H1 (cell line): Measurements from ENCODE around the gene EIPR1. TPM values are rescaled to one million over a fixed set of nuclear protein-coding genes. Genes with fewer than 3 reads are reported as not detected.
A peak's percentile ranks its signal among the peaks of the same experiment; 100 is the strongest.

Experiments
- CTCF ChIA-PET: fragments of 300-600 bp; sonication (Branson Sonifier 250); formaldehyde crosslinking; loops from one replicate; lab custom pipeline; 2021; ENCODE audit not compliant: partially characterized antibody; lab: Charles Lee
- POLR2A ChIA-PET: fragments of 300-600 bp; sonication (Branson Sonifier 250); formaldehyde crosslinking; loops from one replicate; lab custom pipeline; 2021; ENCODE audit warnings: inconsistent platforms; ENCODE audit not compliant: partially characterized antibody; lab: Charles Lee
- DNase-seq, 2 experiments: peaks; one replicate each; pipeline versions ENCODE4 v3.0.0 to v3.0.0-alpha.2; 2010 to 2022; ENCODE audit warnings: low spot score in 2 of 2, low read depth in 1 of 2, mixed read lengths in 1 of 2
- FAIRE-seq: peaks from 2 replicates; lab custom pipeline; 2011; peaks lifted over from hg19 to GRCh38; lab: Jason Lieb, UNC
- H2AFZ ChIP-seq: 2 replicates; pipeline ENCODE4 v1.8.1; 2012; ENCODE audit warnings: low read length, inconsistent platforms
- H2AK5ac ChIP-seq: 2 replicates; pipeline ENCODE4 v1.6.1; 2013; ENCODE audit warnings: low read depth, low read length
- H2BK120ac ChIP-seq: replicated peaks from 2 replicates; pipeline ENCODE3; 2013; ENCODE audit warnings: low read depth, low read length, inconsistent platforms
- H2BK12ac ChIP-seq: 2 replicates; pipeline ENCODE4 v1.6.1; 2013; ENCODE audit warnings: low read depth, low read length
- H2BK15ac ChIP-seq: 2 replicates; pipeline ENCODE4 v1.6.1; 2013; ENCODE audit warnings: low read length
- H2BK20ac ChIP-seq: 2 replicates; pipeline ENCODE4 v1.6.1; 2013; ENCODE audit warnings: low read length
- H2BK5ac ChIP-seq: 2 replicates; pipeline ENCODE4 v1.6.1; 2013; ENCODE audit warnings: low read depth, low read length
- H3K14ac ChIP-seq: 2 replicates; pipeline ENCODE4 v1.6.1; 2013; ENCODE audit warnings: inconsistent platforms; ENCODE audit not compliant: insufficient read length
- H3K18ac ChIP-seq: 2 replicates; pipeline ENCODE4 v1.6.1; 2013; ENCODE audit warnings: low read length; ENCODE audit errors: extremely low read depth
- H3K23ac ChIP-seq: 2 replicates; pipeline ENCODE4 v1.6.1; 2013; ENCODE audit warnings: inconsistent platforms; ENCODE audit not compliant: insufficient read length
- H3K23me2 ChIP-seq: 2 replicates; pipeline ENCODE4 v1.6.1; 2013; ENCODE audit warnings: low read depth, low read length
- H3K27ac ChIP-seq: 2 replicates; pipeline ENCODE4 v1.6.1; 2011; ENCODE audit warnings: low read depth, low read length, inconsistent platforms
- H3K27me3 ChIP-seq, 4 experiments: replicated peaks in 1 of 4; 1 replicate in 1 of 4; 2 replicates in 3 of 4; pipeline versions ENCODE4 v1.6.1 to v1.8.1; 2011 to 2013; ENCODE audit warnings: low read length in 3 of 4, mild to moderate bottlenecking in 3 of 4, inconsistent platforms in 2 of 4, mixed read lengths in 2 of 4, moderate library complexity in 1 of 4; ENCODE audit not compliant: control insufficient read depth in 3 of 4, insufficient read depth in 3 of 4; ENCODE audit errors: extremely low read depth in 1 of 4
- H3K36me3 ChIP-seq, 4 experiments: 2 replicates each; pipeline versions ENCODE4 v1.6.1 to v1.8.1; 2011 to 2013; ENCODE audit warnings: mild to moderate bottlenecking in 4 of 4, low read length in 3 of 4, moderate library complexity in 2 of 4, control low read depth in 1 of 4, inconsistent platforms in 1 of 4; ENCODE audit not compliant: insufficient read depth in 4 of 4, control insufficient read depth in 2 of 4
- H3K4ac ChIP-seq: replicated peaks from 2 replicates; pipeline ENCODE3; 2013; ENCODE audit warnings: low read length, low read depth, mixed read lengths, inconsistent platforms; ENCODE audit not compliant: insufficient read length
- H3K4me1 ChIP-seq, 4 experiments: replicated peaks in 1 of 4; 1 replicate in 1 of 4; 2 replicates in 3 of 4; pipeline versions ENCODE4 v1.6.1 to v1.8.1; 2011 to 2013; ENCODE audit warnings: low read length in 3 of 4, inconsistent platforms in 2 of 4, mixed read lengths in 1 of 4; ENCODE audit not compliant: insufficient read depth in 4 of 4, control insufficient read depth in 3 of 4
- H3K4me2 ChIP-seq, 2 experiments: 2 replicates each; pipeline versions ENCODE4 v1.6.1 to v1.8.1; 2011 to 2013; ENCODE audit warnings: low read depth in 2 of 2, low read length in 2 of 2, control low read depth in 1 of 2, inconsistent platforms in 1 of 2, mild to moderate bottlenecking in 1 of 2; ENCODE audit not compliant: insufficient read depth in 1 of 2
- H3K4me3 ChIP-seq, 4 experiments: fragments of 200-600, 300-600 bp in 1 of 4; sonication (generic), shearing (Covaris generic), sonication (Bioruptor Twin) in 1 of 4; 2 replicates each; pipeline versions ENCODE4 v1.5.1 to v1.8.1; 2011 to 2016; ENCODE audit warnings: low read length in 4 of 4, low read depth in 3 of 4, control low read depth in 2 of 4, inconsistent platforms in 2 of 4, mild to moderate bottlenecking in 2 of 4, mixed read lengths in 1 of 4, moderate library complexity in 1 of 4; ENCODE audit not compliant: insufficient read depth in 2 of 4; ENCODE audit errors: extremely low read depth in 1 of 4
- H3K56ac ChIP-seq: replicated peaks from 2 replicates; pipeline ENCODE3; 2013; ENCODE audit warnings: low read depth, mild to moderate bottlenecking, mixed read lengths, low read length, inconsistent platforms; ENCODE audit not compliant: insufficient read length
- H3K79me1 ChIP-seq: 2 replicates; pipeline ENCODE4 v1.6.1; 2013; ENCODE audit warnings: low read depth, low read length, control low read depth
- H3K79me2 ChIP-seq, 2 experiments: 2 replicates each; pipeline versions ENCODE4 v1.6.1 to v1.8.1; 2012 to 2013; ENCODE audit warnings: low read length in 2 of 2, mild to moderate bottlenecking in 2 of 2, inconsistent platforms in 1 of 2; ENCODE audit not compliant: insufficient read depth in 2 of 2, control insufficient read depth in 1 of 2
- H3K9ac ChIP-seq, 4 experiments: replicated peaks in 1 of 4; 1 replicate in 1 of 4; 2 replicates in 3 of 4; pipeline versions ENCODE4 v1.6.1 to v1.8.1; 2011 to 2013; ENCODE audit warnings: low read depth in 3 of 4, low read length in 3 of 4, control low read depth in 2 of 4, mild to moderate bottlenecking in 2 of 4, moderate library complexity in 2 of 4, inconsistent platforms in 1 of 4; ENCODE audit errors: extremely low read depth in 1 of 4
- H3K9me3 ChIP-seq, 2 experiments: 2 replicates each; pipeline versions ENCODE4 v1.6.1 to v1.8.1; 2012 to 2013; ENCODE audit warnings: mild to moderate bottlenecking in 2 of 2, moderate library complexity in 2 of 2, control low read depth in 1 of 2, inconsistent platforms in 1 of 2, low read depth in 1 of 2, low read length in 1 of 2, mixed read lengths in 1 of 2; ENCODE audit not compliant: insufficient read depth in 2 of 2
- H4K20me1 ChIP-seq, 2 experiments: replicated peaks in 1 of 2; 2 replicates each; pipeline versions ENCODE3 to v1.8.1; 2011 to 2013; ENCODE audit warnings: inconsistent platforms in 2 of 2, low read length in 2 of 2, mild to moderate bottlenecking in 1 of 2; ENCODE audit not compliant: insufficient read depth in 2 of 2, control insufficient read depth in 1 of 2
- H4K5ac ChIP-seq: 2 replicates; pipeline ENCODE4 v1.6.1; 2013; ENCODE audit warnings: low read length, low read depth, mixed read lengths, inconsistent platforms; ENCODE audit not compliant: insufficient read length
- H4K8ac ChIP-seq: 2 replicates; pipeline ENCODE4 v1.8.0; 2013; ENCODE audit warnings: mild to moderate bottlenecking, moderate library complexity, low read length, inconsistent platforms; ENCODE audit not compliant: insufficient read depth; ENCODE audit errors: extremely low read depth
- H4K91ac ChIP-seq: replicated peaks from 2 replicates; pipeline ENCODE3; 2013; ENCODE audit warnings: low read length, mixed read lengths, inconsistent platforms; ENCODE audit not compliant: insufficient read length
- BACH1 ChIP-seq: IDR thresholded peaks from 2 replicates; pipeline ENCODE4 v1.6.1; 2012; ENCODE audit warnings: low read length, improper control_type of control experiment
- CBX5 ChIP-seq: fragments of 300-800, 300-1000 bp; sonication (generic); IDR thresholded peaks from 2 replicates; pipeline ENCODE4 v1.7.1; 2016; ENCODE audit warnings: antibody characterized with exemption, low read length, low read depth
- CEBPB ChIP-seq: IDR thresholded peaks from 2 replicates; pipeline ENCODE4 v1.6.1; 2012; ENCODE audit warnings: low read depth, low read length
- CHD2 ChIP-seq: IDR thresholded peaks from 2 replicates; pipeline ENCODE4 v1.6.1; 2012; ENCODE audit warnings: low read length, improper control_type of control experiment
- EGR1 ChIP-seq: IDR thresholded peaks from 2 replicates; pipeline ENCODE4 v1.6.1; 2011; ENCODE audit warnings: low read depth, low read length, borderline replicate concordance
- FOSL1 ChIP-seq: IDR thresholded peaks from 2 replicates; pipeline ENCODE4 v1.6.1; 2011; ENCODE audit warnings: mild to moderate bottlenecking, low read depth, low read length, moderate library complexity; ENCODE audit not compliant: insufficient read depth
- GABPA ChIP-seq: IDR thresholded peaks from 2 replicates; pipeline ENCODE4 v1.6.1; 2011; ENCODE audit warnings: mild to moderate bottlenecking, low read length, moderate library complexity, borderline replicate concordance; ENCODE audit not compliant: insufficient read depth
- KDM1A ChIP-seq: fragments of 200-600, 300-600 bp; sonication (generic); IDR thresholded peaks from 2 replicates; pipeline ENCODE4 v1.7.1; 2016; ENCODE audit warnings: mild to moderate bottlenecking, low read length, borderline replicate concordance
- NANOG ChIP-seq: IDR thresholded peaks from 2 replicates; pipeline ENCODE4 v1.6.1; 2011; ENCODE audit warnings: low read length, low read depth, mild to moderate bottlenecking, inconsistent platforms; ENCODE audit not compliant: insufficient read depth, poor library complexity, severe bottlenecking
- POLR2AphosphoS5 ChIP-seq: IDR thresholded peaks from 2 replicates; pipeline ENCODE4 v1.6.1; 2011; ENCODE audit warnings: low read depth, low read length
- RFX5 ChIP-seq: IDR thresholded peaks from 2 replicates; pipeline ENCODE4 v1.6.1; 2011; ENCODE audit warnings: low read depth, low read length, improper control_type of control experiment, borderline replicate concordance
- SIN3A ChIP-seq, 2 experiments: IDR thresholded peaks in 1 of 2; conservative IDR thresholded peaks in 1 of 2; 2 replicates each; pipeline ENCODE4 v1.6.1; 2011 to 2012; ENCODE audit warnings: low read length in 2 of 2, improper control_type of control experiment in 1 of 2, low read depth in 1 of 2, mild to moderate bottlenecking in 1 of 2
- SUZ12 ChIP-seq: fragments of 200-600 bp; sonication (generic); IDR thresholded peaks from 2 replicates; pipeline ENCODE4 v1.6.1; 2012; ENCODE audit warnings: mild to moderate bottlenecking, inconsistent platforms, low read length, moderate library complexity, mixed read lengths
- TCF12 ChIP-seq: IDR thresholded peaks from 2 replicates; pipeline ENCODE4 v1.6.1; 2011; ENCODE audit warnings: low read depth, mild to moderate bottlenecking, low read length
- ZNF274 ChIP-seq: IDR thresholded peaks from 2 replicates; pipeline ENCODE4 v1.7.0; 2012; ENCODE audit warnings: low read length, borderline replicate concordance; ENCODE audit errors: extremely low read depth
- WGBS, 2 experiments: shearing (Covaris generic) in 1 of 2; methylation state at CpG; one replicate each; pipeline versions ENCODE4 v1.1.6 to v1.1.7; 2013 to 2015; ENCODE audit warnings: low lambda C conversion rate in 2 of 2, mixed read lengths in 2 of 2, inconsistent platforms in 1 of 2, low coverage in 1 of 2, missing lambda C conversion rate in 1 of 2; ENCODE audit not compliant: insufficient replicate concordance in 2 of 2, insufficient coverage in 1 of 2, insufficient read length in 1 of 2; ENCODE audit errors: extremely low coverage in 1 of 2, missing lambda C conversion rate in 1 of 2; 5-methylcytosine and 5-hydroxymethylcytosine counted together
- polyA plus RNA-seq, 7 experiments: library from polyadenylated mRNA; depleted of rRNA in 3 of 7; stranded (reverse) in 5 of 7; unstranded in 2 of 7; fragments of >200 nt in 5 of 7; fragments of 200-250 nt in 2 of 7; gene quantifications; 1 replicate in 5 of 7; 2 replicates in 1 of 7; 4 replicates in 1 of 7; pipeline versions ENCODE4 v1.2.1 to v1.2.3, GENCODE V29; 2011 to 2013; ENCODE audit warnings: missing spikeins in 2 of 7, mixed read lengths in 2 of 7
- total RNA-seq: library from RNA; stranded (reverse); fragmentation: NEBNext Ultra II Directional; extraction: Animal tissue kit (Norgen Biotek cat#: 25700); gene quantifications from 2 replicates; pipeline ENCODE4 v1.2.1, GENCODE V29; 2021

EIPR1 gene
- total and polyA plus RNA-seq, 2 of the 8 experiments (the other 6 are each of a cell fraction or from before 2014, with no cell fraction given), result 26.3 to 56.4 TPM

GRCh38 chr2:3217646-3218045 is 160.0 kb downstream of the EIPR1 start:
- H2BK120ac ChIP-seq, result no peak overlapping the region
- WGBS, 2 experiments, result 73% methylated on average over 7 of the region's 7 CpGs; no CpG with 5 or more reads in 1 of the 2 experiments
- H2BK20ac ChIP-seq, result no peak overlapping the region
- H2BK12ac ChIP-seq, result no peak overlapping the region
- H3K23ac ChIP-seq, result no peak overlapping the region
- H3K4ac ChIP-seq, result no peak overlapping the region
- no peak overlapping the region for H2AFZ ChIP-seq
- no peak overlapping the region for H4K91ac ChIP-seq
- no peak overlapping the region for H2BK5ac ChIP-seq
- H3K27me3 ChIP-seq, result no peaks in the 10 kb centered on the region
- H3K18ac ChIP-seq, result no peak overlapping the region
- H3K27ac ChIP-seq, result no peak overlapping the region
- ChIA-PET POLR2A (no interaction called here), CTCF (interaction anchor here (0.8 to 1.3 kb wide), 3 partner anchors 10 to 60 kb away, joined by 3 to 5 read pairs (median 4); no protein-coding TSS in a partner anchor)
- FAIRE-seq (no peak), DNase-seq (no peak)
- no peak overlapping the region for H4K5ac ChIP-seq
- 0 out of 2 replicates have a peak overlapping the region, but pooled peaks have one; percentile 14 for H4K8ac ChIP-seq
- H3K4me2 ChIP-seq, result no peak overlapping the region
- H3K14ac ChIP-seq, result no peak overlapping the region
- no peak overlapping the region for H2BK15ac ChIP-seq
- no peak overlapping the region for H2AK5ac ChIP-seq
- no peak overlapping the region for H3K4me3 ChIP-seq
- peaks cover 0 to 9% (median 0%) of the 10 kb centered on the region in 4 experiments; a peak in 2 of 8 replicates for H3K36me3 ChIP-seq
- H3K9ac ChIP-seq, result no peak overlapping the region
- no peak overlapping the region for H3K56ac ChIP-seq
- H3K23me2 ChIP-seq, result no peaks in the 10 kb centered on the region
- TF ChIP-seq NANOG, result no peak
- no peak for TF ChIP-seq EGR1
- no peak for TF ChIP-seq SIN3A (conservative IDR thresholded peaks at IDR 0.05 in 1 of 2, IDR thresholded peaks at IDR 0.05 in 1 of 2; ENCODE audit: low read depth in 1 of 2, low read length in 2 of 2)
- no peak for TF ChIP-seq RFX5
- TF ChIP-seq SUZ12, result no peak
- TF ChIP-seq TCF12, result no peak
- no peak for TF ChIP-seq FOSL1
- no peak for TF ChIP-seq CEBPB
- no peak for TF ChIP-seq ZNF274
- TF ChIP-seq GABPA, result no peak
- TF ChIP-seq CHD2, result no peak
- TF ChIP-seq CBX5, result no peak
- TF ChIP-seq BACH1, result no peak
- no peak for TF ChIP-seq KDM1A
- TF ChIP-seq POLR2AphosphoS5, result no peak
- peaks cover 0 to 7% (median 0%) of the 10 kb centered on the region in 4 experiments; a peak in 1 of 7 replicates for H3K4me1 ChIP-seq
- peaks cover 18 to 23% of the 10 kb centered on the region in 2 experiments for H3K9me3 ChIP-seq
- H3K79me1 ChIP-seq, result no peaks in the 10 kb centered on the region
- peaks cover 0 to 4% of the 10 kb centered on the region in 2 experiments for H4K20me1 ChIP-seq
- H3K79me2 ChIP-seq, result peaks cover 3 to 14% of the 10 kb centered on the region in 2 experiments; a peak in 3 of 4 replicates
